Gastroesophageal sphincter (tissue), 3 donors: ENCODE measurements around the gene ZC3H8.
A peak's percentile ranks its signal among the peaks of the same experiment; 100 is the strongest.

Source experiments
- CTCF ChIP-seq, 4 experiments: fragments of 200-600 bp in 2 of 4; fragments of 450-650 bp in 2 of 4; sonication (generic) in 1 of 4; IDR thresholded peaks; one replicate each; pipeline ENCODE4 v1.5.1; 2017 to 2019; ENCODE audit warnings: antibody characterized with exemption in 4 of 4, mild to moderate bottlenecking in 2 of 4, moderate library complexity in 2 of 4
- EP300 ChIP-seq: sonication (generic); formaldehyde crosslinking; IDR thresholded peaks from one replicate; pipeline ENCODE4 v1.6.1; 2017; ENCODE audit warnings: antibody characterized with exemption, mild to moderate bottlenecking
- POLR2A ChIP-seq, 2 donors: fragments of 450-650 bp; IDR thresholded peaks; one replicate each; pipeline ENCODE4 v1.6.1; 2017; ENCODE audit warnings: antibody characterized with exemption in 2 of 2, mild to moderate bottlenecking in 2 of 2, moderate library complexity in 1 of 2

DNA sequence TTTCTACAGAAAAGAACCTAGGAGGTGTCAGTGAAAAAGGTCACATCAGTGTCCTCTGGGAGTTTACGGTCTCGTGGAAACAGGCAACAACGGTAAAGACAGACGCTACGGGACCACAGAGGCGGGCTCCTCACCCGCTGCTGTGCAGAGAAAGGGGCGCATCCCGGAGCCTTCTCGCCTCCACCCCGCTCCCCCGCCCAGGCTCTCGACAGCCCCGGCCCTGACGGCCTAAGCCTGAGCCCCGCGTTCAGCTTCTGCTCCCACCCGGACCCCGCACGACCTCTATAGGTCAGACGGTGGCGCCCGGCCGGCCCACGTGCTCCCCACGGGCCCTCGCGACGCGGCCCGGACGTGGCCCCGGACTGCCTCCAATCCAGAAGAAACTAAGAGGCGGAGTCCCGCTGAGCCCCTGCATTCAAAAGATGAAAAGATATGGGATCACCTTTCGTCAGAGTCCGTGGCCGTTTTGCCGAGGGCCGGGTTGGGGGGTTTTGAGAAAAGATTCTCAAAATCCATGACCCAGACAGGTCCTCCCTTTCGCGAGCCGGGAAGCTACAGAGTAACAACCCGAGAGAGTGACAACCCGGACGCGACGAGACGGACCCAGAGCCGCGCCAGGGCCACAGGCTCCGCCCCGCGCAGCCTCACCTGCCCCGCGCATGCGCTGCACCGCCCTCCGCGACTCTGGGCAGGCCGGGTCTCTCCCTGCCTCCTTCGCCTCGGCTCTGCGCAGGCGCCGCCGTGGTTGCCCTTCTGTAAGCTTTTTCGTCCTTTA, at the start of gene ZC3H8:
- no peak for TF ChIP-seq CTCF (IDR thresholded peaks at IDR 0.05)
- peak; percentile 50 to 66 for TF ChIP-seq POLR2A (IDR thresholded peaks at IDR 0.05)
- no peak for TF ChIP-seq EP300
